GM23338 (cell line): ENCODE measurements around the gene CACNA1G. TPM values are rescaled to one million over a fixed set of nuclear protein-coding genes. Genes with fewer than 3 reads are reported as not detected.
A peak's percentile ranks its signal among the peaks of the same experiment; 100 is the strongest.

ENCODE experiments used
- ATAC-seq: fragments of 200-7000 bp; cut with Tn5 transposase; 3 replicates; pipeline ENCODE4 v1.9.1; 2020
- DNase-seq: peaks from one replicate; pipeline ENCODE4 v3.0.0-alpha.2; 2015; ENCODE audit warnings: low spot score
- H2AFZ ChIP-seq: fragments of 200-600 bp; sonication (generic); 2 replicates; pipeline ENCODE4 v1.8.0; 2016; ENCODE audit warnings: antibody characterized with exemption, mild to moderate bottlenecking, moderate library complexity
- H3F3A ChIP-seq: fragments of 200-600 bp; sonication (generic); replicated peaks from 2 replicates; pipeline ENCODE4 v1.8.0; 2017; ENCODE audit warnings: antibody characterized with exemption, mixed run types, low read depth
- H3K27ac ChIP-seq: fragments of 200-600 bp; sonication (generic); 2 replicates; pipeline ENCODE4 v1.6.1; 2016; ENCODE audit warnings: low read depth
- H3K27me3 ChIP-seq: fragments of 200-600 bp; sonication (generic); 2 replicates; pipeline ENCODE4 v1.8.0; 2016; ENCODE audit warnings: mild to moderate bottlenecking, mixed run types, moderate library complexity; ENCODE audit not compliant: insufficient read depth
- H3K36me3 ChIP-seq: fragments of 200-600 bp; sonication (generic); 2 replicates; pipeline ENCODE4 v1.8.0; 2016; ENCODE audit warnings: mild to moderate bottlenecking; ENCODE audit not compliant: insufficient read depth
- H3K4me1 ChIP-seq: fragments of 200-600 bp; sonication (generic); 2 replicates; pipeline ENCODE4 v1.8.0; 2016; ENCODE audit warnings: mild to moderate bottlenecking, moderate library complexity; ENCODE audit not compliant: insufficient read depth
- H3K4me2 ChIP-seq: fragments of 200-600 bp; sonication (generic); 2 replicates; pipeline ENCODE4 v1.7.1; 2017; ENCODE audit warnings: mixed run types
- H3K4me3 ChIP-seq: fragments of 200-600 bp; sonication (generic); 2 replicates; pipeline ENCODE4 v1.6.1; 2016; ENCODE audit warnings: mixed run types
- H3K79me2 ChIP-seq: fragments of 200-600 bp; sonication (generic); replicated peaks from 2 replicates; pipeline ENCODE4 v1.8.0; 2017; ENCODE audit warnings: mild to moderate bottlenecking; ENCODE audit not compliant: insufficient read depth
- H3K9me2 ChIP-seq: fragments of 200-600 bp; sonication (generic); 2 replicates; pipeline ENCODE4 v1.8.0; 2017; ENCODE audit not compliant: insufficient read depth
- H4K20me1 ChIP-seq: fragments of 200-600 bp; sonication (generic); replicated peaks from 2 replicates; pipeline ENCODE4 v1.8.0; 2017; ENCODE audit warnings: mild to moderate bottlenecking; ENCODE audit not compliant: insufficient read depth
- H3K27ac Mint-ChIP-seq: 2 replicates; pipeline ENCODE4 v1.8.0; 2020; ENCODE audit warnings: inconsistent platforms, mild to moderate bottlenecking, moderate library complexity, mixed read lengths
- H3K27me3 Mint-ChIP-seq: 3 replicates; pipeline ENCODE4 v1.8.0; 2022; ENCODE audit warnings: low read depth, mild to moderate bottlenecking, moderate library complexity, mixed read lengths, inconsistent platforms; ENCODE audit not compliant: insufficient read depth, poor library complexity
- H3K36me3 Mint-ChIP-seq: 3 replicates; pipeline ENCODE4 v1.8.0; 2021; ENCODE audit warnings: low read depth, mild to moderate bottlenecking, inconsistent platforms, moderate library complexity, mixed read lengths
- H3K4me1 Mint-ChIP-seq: 3 replicates; pipeline ENCODE4 v1.8.0; 2020; ENCODE audit warnings: mild to moderate bottlenecking, inconsistent platforms, mixed read lengths
- H3K4me3 Mint-ChIP-seq: 3 replicates; pipeline ENCODE4 v1.8.0; 2021; ENCODE audit warnings: moderate library complexity, mild to moderate bottlenecking, inconsistent platforms, mixed read lengths
- H3K9me3 Mint-ChIP-seq: 3 replicates; pipeline ENCODE4 v1.8.0; 2020; ENCODE audit warnings: moderate library complexity, mild to moderate bottlenecking, inconsistent platforms, mixed read lengths
- CREB1 ChIP-seq: fragments of 250-450 bp; sonication (Bioruptor Pico); IDR thresholded peaks from 2 replicates; pipeline ENCODE4 v1.5.0; 2020; ENCODE audit warnings: low read depth, mild to moderate bottlenecking, moderate library complexity
- EZH2 ChIP-seq: fragments of 200-600 bp; sonication (generic); IDR thresholded peaks from one replicate; pipeline ENCODE4 v1.8.0; 2017; ENCODE audit warnings: antibody characterized with exemption, mild to moderate bottlenecking, low read depth; ENCODE audit not compliant: unreplicated experiment
- EZH2phosphoT487 ChIP-seq: fragments of 200-600 bp; sonication (generic); IDR thresholded peaks from one replicate; pipeline ENCODE4 v1.8.1; 2018; ENCODE audit warnings: antibody characterized with exemption; ENCODE audit not compliant: unreplicated experiment
- POLR2AphosphoS5 ChIP-seq: IDR thresholded peaks from 2 replicates; pipeline ENCODE4 v1.6.1; 2016; ENCODE audit warnings: antibody characterized with exemption, low read depth
- STAT1 ChIP-seq: IDR thresholded peaks from one replicate; pipeline ENCODE4 v1.6.1; 2016; ENCODE audit warnings: antibody characterized with exemption; ENCODE audit not compliant: unreplicated experiment
- ZNF331 ChIP-seq: fragments of 250-450 bp; sonication (Bioruptor Pico); IDR thresholded peaks from 2 replicates; pipeline ENCODE4 v1.5.0; 2020; ENCODE audit warnings: low read depth, mild to moderate bottlenecking, moderate library complexity
- polyA plus RNA-seq: library from polyadenylated mRNA; unstranded; fragments of >200 nt; fragmentation: Nextera tagmentation; extraction: Ambion mirVana; gene quantifications from 2 replicates; pipeline ENCODE4 v1.2.1, GENCODE V29; 2016
- total RNA-seq: library from RNA; depleted of rRNA; stranded (reverse); fragments of >200 nt; shearing (Covaris generic); gene quantifications from 2 replicates; pipeline ENCODE4 v1.2.3, GENCODE V29; 2014
- TF ChIP-seq, protein P1 (sequence below), 2 experiments: fragments of 200-600 bp in 1 of 2; sonication (generic) in 1 of 2; conservative IDR thresholded peaks; 2 replicates each; pipeline versions ENCODE4 v1.5.1 to v1.6.1; 2016 to 2017; ENCODE audit warnings: antibody characterized with exemption in 2 of 2, low read depth in 2 of 2, mild to moderate bottlenecking in 2 of 2, moderate library complexity in 1 of 2
- TF ChIP-seq, protein P2 (sequence below): fragments of 250-450 bp; sonication (Bioruptor Pico); IDR thresholded peaks from 2 replicates; pipeline ENCODE4 v1.5.0; 2020; ENCODE audit warnings: mild to moderate bottlenecking, moderate library complexity
- TF ChIP-seq, protein P3 (sequence below): IDR thresholded peaks from 2 replicates; pipeline ENCODE4 v1.6.1; 2016; ENCODE audit warnings: antibody characterized with exemption

CACNA1G gene
- total and polyA plus RNA-seq, 2 experiments from 2014 or later, result 1.4 to 5.1 TPM

DNA sequence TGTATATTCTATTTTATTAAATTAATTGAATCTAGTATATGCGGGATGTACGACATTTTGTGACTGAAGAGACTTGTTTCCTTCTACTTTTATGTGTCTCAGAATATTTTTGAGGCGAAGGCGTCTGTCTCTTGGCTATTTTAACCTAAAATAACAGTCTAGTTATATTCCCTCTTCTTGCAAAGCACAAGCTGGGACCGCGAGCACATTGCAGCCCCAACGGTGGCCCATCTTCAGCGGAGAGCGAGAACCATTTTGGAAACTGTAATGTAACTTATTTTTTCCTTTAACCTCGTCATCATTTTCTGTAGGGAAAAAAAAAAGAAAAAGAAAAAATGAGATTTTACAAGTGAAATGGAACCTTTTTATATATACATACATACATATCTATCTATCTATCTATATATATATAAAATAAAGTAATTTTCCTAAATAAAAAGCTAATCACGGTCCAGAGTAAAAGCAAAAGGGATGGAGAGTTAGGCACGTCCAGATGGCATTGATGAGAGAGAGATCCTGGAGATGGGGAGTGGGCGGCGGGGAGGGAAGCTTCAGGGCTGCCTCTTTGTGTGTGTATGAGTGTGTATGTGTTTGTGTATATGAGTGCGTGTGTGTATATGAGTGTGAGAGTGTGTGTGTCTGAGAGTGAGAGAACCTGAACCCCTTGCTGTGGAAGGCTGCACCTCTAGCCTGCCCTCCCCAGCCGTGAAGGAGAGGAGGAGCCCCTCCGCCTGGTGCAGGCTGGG lies 66.7 kb downstream of the CACNA1G start:
- no peak overlapping the region for H2AFZ ChIP-seq
- peaks cover 19% of the 10 kb centered on the region; the same call in 1 of the 2 replicates for H3K4me1 ChIP-seq
- no peaks in the 10 kb centered on the region for H3K79me2 ChIP-seq
- H3K36me3 ChIP-seq, result no peaks in the 10 kb centered on the region
- H3K27ac ChIP-seq, result no peak overlapping the region
- H3K27ac Mint-ChIP-seq, result no peak overlapping the region
- peak overlapping the region; percentile 68 for H3K4me2 ChIP-seq
- no peak for TF ChIP-seq POLR2AphosphoS5
- TF ChIP-seq, protein P1, sequence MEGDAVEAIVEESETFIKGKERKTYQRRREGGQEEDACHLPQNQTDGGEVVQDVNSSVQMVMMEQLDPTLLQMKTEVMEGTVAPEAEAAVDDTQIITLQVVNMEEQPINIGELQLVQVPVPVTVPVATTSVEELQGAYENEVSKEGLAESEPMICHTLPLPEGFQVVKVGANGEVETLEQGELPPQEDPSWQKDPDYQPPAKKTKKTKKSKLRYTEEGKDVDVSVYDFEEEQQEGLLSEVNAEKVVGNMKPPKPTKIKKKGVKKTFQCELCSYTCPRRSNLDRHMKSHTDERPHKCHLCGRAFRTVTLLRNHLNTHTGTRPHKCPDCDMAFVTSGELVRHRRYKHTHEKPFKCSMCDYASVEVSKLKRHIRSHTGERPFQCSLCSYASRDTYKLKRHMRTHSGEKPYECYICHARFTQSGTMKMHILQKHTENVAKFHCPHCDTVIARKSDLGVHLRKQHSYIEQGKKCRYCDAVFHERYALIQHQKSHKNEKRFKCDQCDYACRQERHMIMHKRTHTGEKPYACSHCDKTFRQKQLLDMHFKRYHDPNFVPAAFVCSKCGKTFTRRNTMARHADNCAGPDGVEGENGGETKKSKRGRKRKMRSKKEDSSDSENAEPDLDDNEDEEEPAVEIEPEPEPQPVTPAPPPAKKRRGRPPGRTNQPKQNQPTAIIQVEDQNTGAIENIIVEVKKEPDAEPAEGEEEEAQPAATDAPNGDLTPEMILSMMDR (conservative IDR thresholded peaks at IDR 0.05; ENCODE audit: low read depth in 2 of 2), result no peak
- no peak for TF ChIP-seq EZH2
- TF ChIP-seq CREB1, result no peak
- TF ChIP-seq, protein P2, sequence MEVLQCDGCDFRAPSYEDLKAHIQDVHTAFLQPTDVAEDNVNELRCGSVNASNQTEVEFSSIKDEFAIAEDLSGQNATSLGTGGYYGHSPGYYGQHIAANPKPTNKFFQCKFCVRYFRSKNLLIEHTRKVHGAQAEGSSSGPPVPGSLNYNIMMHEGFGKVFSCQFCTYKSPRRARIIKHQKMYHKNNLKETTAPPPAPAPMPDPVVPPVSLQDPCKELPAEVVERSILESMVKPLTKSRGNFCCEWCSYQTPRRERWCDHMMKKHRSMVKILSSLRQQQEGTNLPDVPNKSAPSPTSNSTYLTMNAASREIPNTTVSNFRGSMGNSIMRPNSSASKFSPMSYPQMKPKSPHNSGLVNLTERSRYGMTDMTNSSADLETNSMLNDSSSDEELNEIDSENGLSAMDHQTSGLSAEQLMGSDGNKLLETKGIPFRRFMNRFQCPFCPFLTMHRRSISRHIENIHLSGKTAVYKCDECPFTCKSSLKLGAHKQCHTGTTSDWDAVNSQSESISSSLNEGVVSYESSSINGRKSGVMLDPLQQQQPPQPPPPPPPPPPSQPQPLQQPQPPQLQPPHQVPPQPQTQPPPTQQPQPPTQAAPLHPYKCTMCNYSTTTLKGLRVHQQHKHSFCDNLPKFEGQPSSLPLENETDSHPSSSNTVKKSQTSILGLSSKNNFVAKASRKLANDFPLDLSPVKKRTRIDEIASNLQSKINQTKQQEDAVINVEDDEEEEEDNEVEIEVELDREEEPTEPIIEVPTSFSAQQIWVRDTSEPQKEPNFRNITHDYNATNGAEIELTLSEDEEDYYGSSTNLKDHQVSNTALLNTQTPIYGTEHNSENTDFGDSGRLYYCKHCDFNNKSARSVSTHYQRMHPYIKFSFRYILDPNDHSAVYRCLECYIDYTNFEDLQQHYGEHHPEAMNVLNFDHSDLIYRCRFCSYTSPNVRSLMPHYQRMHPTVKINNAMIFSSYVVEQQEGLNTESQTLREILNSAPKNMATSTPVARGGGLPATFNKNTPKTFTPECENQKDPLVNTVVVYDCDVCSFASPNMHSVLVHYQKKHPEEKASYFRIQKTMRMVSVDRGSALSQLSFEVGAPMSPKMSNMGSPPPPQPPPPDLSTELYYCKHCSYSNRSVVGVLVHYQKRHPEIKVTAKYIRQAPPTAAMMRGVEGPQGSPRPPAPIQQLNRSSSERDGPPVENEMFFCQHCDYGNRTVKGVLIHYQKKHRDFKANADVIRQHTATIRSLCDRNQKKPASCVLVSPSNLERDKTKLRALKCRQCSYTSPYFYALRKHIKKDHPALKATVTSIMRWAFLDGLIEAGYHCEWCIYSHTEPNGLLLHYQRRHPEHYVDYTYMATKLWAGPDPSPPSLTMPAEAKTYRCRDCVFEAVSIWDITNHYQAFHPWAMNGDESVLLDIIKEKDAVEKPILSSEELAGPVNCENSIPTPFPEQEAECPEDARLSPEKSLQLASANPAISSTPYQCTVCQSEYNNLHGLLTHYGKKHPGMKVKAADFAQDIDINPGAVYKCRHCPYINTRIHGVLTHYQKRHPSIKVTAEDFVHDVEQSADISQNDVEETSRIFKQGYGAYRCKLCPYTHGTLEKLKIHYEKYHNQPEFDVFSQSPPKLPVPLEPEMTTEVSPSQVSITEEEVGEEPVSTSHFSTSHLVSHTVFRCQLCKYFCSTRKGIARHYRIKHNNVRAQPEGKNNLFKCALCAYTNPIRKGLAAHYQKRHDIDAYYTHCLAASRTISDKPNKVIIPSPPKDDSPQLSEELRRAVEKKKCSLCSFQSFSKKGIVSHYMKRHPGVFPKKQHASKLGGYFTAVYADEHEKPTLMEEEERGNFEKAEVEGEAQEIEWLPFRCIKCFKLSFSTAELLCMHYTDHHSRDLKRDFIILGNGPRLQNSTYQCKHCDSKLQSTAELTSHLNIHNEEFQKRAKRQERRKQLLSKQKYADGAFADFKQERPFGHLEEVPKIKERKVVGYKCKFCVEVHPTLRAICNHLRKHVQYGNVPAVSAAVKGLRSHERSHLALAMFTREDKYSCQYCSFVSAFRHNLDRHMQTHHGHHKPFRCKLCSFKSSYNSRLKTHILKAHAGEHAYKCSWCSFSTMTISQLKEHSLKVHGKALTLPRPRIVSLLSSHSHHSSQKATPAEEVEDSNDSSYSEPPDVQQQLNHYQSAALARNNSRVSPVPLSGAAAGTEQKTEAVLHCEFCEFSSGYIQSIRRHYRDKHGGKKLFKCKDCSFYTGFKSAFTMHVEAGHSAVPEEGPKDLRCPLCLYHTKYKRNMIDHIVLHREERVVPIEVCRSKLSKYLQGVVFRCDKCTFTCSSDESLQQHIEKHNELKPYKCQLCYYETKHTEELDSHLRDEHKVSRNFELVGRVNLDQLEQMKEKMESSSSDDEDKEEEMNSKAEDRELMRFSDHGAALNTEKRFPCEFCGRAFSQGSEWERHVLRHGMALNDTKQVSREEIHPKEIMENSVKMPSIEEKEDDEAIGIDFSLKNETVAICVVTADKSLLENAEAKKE (CRISPR knock-in tag), result no peak
- TF ChIP-seq, protein P3, sequence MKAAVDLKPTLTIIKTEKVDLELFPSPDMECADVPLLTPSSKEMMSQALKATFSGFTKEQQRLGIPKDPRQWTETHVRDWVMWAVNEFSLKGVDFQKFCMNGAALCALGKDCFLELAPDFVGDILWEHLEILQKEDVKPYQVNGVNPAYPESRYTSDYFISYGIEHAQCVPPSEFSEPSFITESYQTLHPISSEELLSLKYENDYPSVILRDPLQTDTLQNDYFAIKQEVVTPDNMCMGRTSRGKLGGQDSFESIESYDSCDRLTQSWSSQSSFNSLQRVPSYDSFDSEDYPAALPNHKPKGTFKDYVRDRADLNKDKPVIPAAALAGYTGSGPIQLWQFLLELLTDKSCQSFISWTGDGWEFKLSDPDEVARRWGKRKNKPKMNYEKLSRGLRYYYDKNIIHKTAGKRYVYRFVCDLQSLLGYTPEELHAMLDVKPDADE, result no peak
- no peak for TF ChIP-seq EZH2phosphoT487
- no peak for TF ChIP-seq ZNF331 (CRISPR knock-in tag)
- no peak for TF ChIP-seq STAT1
- peaks cover 12% of the 10 kb centered on the region for H3K27me3 Mint-ChIP-seq
- DNase-seq (no peak), ATAC-seq (no peak)
- H3K4me3 ChIP-seq, result no peak overlapping the region
- H3K4me1 Mint-ChIP-seq, result peaks cover 52% of the 10 kb centered on the region
- no peaks in the 10 kb centered on the region for H3K36me3 Mint-ChIP-seq
- no peaks in the 10 kb centered on the region for H4K20me1 ChIP-seq
- no peaks in the 10 kb centered on the region for H3K9me3 Mint-ChIP-seq
- H3K4me3 Mint-ChIP-seq, result no peak overlapping the region
- no peaks in the 10 kb centered on the region for H3K9me2 ChIP-seq
- no peaks in the 10 kb centered on the region; the same call in 1 of the 2 replicates for H3K27me3 ChIP-seq
- no peaks in the 10 kb centered on the region for H3F3A ChIP-seq
